CD4-positive, alpha-beta T cell treated with Interleukin-1 beta for 1 hour (primary cell): ENCODE measurements around the gene TNPO3.

Source experiments
- DNase-seq, 2 donors: peaks; one replicate each; pipeline ENCODE4 v3.0.0-alpha.2; 2020 to 2022

Gene TNPO3

DNA sequence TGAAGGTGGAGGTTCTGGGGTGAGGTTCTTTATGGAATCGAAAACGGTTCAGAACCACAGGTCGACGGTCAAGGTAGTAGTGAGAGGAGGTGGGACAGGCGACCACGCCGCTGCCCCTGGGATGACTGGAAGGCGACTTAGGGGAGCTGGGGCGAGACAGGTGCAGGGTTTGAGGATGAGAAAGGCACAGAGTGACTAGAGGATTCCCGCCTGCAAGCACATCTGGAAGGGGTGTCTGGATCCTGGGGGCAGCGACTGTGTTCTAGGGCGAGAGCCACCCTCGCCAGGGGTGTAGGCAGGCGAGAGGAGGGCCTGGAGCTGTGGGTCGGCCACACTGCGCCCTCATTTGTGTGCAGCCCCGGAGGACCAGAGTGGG lies 117.7 kb downstream of the TNPO3 start:
- DNase-seq = no peak

DNA sequence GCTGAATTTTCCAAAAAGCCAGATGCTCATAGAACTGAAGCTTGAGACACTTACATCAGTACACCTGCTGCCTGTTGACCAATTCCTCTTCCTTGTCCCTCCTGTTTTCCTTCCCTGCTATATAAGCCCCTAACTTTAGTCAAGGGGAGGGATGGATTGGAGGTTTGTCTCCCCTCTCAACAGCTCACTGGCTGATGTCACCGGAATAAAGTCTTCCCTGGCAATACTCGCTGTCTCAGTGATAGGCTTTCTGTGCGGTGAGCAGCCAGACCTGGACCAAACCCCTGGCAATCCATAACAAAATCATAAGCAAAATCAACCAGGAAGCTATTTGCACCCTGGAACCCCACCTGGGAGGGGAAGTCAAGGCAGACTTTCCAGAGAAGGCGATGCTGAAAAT lies 118.1 kb downstream of the TNPO3 start:
- no peak for DNase-seq

DNA sequence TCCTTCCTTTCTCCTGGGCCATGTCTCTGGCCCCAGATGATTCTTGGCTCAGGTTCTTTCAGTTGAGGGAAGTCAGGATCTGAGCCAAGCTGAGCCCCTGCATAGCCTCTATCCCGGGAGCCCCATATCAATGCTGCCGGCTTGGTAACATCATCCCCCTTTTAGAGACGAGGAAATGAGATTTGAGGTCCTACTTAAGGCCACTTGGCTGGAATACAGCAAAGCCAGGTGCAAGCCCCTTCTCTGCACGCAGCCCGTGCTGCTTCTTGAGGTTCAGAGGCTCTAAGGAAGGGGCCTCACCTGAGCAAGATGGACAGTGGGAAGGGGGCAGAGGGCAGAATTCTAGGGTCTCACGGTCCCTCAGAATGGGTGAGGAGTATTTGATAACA lies 119.6 kb downstream of the TNPO3 start:
- no peak for DNase-seq

DNA sequence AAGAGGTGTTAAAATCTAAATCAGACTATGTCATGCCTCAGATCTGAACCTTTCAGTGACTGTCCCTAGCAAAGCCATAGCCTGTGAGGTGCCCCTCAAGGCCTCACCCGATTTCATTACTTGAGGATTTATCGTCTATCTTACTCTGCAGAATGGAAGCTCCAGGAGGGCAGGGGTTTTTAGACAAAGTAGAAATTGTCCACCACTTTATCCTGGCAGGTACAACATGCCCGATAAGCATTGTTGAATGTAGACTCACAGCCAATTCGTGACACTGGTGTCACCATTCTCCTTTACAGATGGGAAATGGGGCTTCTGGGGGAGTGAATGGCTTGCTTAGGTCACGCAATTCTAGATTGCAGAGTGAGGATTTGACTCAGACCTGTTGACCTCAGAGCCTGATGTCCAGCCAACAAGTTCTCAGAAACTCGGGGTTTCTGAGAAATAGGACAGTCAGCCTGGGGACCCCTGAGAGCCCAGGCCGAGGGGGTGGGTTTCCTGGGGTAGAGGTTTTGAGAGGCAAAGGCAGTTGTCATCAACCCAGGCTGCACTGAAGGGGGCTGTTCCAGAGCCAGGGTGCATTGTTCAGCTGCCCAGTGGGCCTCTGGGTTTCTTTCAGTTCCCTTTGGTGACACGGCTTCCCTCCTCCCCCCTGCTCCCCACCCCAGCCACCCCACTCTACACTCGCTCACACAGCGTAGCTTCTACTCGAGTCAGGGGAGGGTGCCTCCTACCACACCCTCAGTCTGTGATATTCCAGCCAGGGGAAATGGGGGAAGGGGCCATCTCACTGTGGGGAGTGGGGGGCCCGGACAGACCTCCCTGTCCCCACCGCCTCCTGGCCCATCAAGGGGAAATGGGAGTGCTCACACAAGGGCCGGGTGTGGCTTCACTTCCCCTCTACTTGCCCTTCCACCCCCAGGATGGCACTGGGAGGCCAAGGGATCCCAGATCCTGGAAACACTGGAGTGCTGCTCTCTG lies 120.3 kb downstream of the TNPO3 start:
- DNase-seq = peak in 1 of 2 donors; percentile 43

DNA sequence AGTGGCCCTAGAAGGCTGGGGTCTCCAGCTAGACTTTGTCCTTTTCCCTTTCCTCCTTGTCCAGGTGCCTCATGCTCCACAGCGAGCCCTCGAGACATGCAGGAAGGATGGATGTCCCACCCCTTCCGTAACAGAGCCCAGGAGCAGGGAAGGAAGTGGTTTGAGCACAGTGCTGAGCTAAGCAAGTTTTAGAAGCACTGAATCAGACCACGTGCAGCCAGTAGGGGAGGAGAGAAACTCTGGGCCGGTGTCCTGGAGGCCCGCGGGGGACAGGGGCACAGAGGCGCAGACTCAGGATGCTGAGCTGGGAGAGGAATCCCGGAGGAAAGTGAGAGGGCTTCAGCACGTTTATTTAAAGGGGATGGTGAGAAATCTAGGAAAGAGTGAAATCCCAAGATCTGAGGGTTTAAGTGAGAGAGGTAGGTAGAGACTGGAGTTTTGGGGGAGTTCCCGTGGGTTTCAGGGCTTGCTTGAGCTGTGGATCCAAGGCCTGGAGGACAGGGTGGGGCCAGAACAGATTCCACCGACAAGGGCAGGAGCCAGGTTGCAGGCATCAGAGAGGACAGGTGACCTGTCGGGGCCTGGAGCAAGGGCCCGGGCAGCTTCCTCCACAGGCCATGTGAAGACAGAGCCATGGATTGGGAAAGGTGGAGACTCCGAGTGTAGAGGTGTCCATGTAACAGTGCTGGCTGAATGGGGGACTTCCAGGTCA lies 121.6 kb downstream of the TNPO3 start:
- DNase-seq = peak; percentile 53 to 64

DNA sequence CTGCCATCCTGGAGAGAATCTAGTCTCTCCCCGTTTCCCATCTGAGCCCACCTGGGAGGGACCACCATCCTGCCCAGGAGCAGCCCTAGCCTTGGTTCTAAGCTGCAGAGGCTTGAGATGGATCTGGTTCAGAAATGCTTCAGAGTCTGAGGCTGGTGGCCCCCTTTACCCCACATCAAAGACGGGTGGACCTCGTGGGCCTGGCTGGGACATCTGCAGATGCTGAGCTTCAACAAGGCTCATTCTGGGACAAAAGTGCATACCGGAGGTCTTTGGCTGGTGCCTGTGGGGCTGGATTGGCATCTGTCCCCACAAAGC lies 122.1 kb downstream of the TNPO3 start:
- DNase-seq = no peak

DNA sequence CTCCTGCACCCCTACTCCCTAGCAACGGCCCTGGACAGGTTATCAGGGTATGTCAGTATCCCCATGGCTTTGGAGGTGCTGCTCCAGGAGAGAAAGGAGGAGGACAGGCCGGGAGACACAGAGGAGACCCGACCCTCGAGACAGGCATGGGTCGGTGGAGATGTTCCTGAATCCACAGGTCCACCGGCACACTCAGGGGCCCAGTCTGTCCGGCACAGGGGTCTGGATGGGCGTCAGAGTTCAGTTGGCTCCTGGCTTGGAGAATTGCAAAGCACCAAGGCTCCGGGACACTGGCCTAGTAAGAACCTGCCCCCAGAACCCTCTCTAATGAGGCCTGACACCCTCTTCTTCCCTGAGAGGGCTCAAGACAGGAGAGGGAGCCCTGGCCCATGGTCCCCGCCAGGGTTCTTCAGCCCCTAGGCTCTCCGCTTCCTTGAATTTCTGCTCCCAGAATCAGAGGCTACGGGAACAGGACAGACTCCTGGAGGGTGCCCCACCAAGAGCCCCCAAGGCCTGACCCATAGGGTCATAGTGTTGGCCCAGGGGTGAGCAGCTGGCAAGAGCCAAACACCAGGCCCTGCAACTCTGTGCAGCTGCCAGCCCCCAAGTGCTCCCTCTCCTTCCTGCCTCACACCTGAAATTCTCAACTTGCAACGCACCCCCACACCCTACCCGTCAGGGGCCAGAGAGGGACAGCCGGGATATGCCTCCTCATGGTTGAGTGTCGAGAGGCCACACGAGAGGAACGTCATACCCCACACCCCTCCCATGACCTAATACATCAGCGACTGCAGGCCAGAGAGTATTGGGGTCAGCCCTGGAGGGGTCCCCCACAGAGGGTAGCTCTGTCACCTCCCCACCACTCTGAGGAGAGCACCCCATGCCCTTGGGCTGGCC lies 122.7 kb downstream of the TNPO3 start:
- DNase-seq = no peak

DNA sequence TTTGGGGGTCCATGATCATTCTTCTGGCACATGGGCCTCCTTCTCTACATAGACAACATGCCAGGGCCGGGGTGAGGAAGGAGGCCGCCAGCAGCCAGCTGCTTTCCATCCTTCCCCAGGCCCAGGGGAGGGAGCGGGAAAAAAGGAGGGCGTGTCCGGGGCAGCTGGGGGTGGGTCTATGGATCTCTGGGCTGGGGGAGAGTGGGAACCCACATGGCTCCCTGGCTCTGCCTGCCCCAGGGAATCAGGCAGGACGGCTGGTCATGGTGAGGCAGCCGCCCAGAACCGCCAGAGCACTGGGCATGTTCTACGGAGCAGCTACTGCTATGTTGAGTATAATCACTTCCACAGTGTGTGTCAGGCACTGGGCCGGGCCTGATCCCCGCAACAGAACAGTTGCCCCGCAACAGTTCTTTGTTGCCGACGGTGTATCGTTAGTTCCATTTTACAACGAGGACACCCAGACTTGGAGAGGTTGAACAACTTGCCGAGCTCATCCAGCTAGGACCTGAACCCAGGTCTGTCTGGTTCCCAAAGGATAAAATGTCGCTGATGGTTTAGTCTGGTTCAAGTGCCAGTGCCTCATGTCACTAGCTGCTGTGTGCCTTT lies 123.6 kb downstream of the TNPO3 start:
- no peak for DNase-seq

DNA sequence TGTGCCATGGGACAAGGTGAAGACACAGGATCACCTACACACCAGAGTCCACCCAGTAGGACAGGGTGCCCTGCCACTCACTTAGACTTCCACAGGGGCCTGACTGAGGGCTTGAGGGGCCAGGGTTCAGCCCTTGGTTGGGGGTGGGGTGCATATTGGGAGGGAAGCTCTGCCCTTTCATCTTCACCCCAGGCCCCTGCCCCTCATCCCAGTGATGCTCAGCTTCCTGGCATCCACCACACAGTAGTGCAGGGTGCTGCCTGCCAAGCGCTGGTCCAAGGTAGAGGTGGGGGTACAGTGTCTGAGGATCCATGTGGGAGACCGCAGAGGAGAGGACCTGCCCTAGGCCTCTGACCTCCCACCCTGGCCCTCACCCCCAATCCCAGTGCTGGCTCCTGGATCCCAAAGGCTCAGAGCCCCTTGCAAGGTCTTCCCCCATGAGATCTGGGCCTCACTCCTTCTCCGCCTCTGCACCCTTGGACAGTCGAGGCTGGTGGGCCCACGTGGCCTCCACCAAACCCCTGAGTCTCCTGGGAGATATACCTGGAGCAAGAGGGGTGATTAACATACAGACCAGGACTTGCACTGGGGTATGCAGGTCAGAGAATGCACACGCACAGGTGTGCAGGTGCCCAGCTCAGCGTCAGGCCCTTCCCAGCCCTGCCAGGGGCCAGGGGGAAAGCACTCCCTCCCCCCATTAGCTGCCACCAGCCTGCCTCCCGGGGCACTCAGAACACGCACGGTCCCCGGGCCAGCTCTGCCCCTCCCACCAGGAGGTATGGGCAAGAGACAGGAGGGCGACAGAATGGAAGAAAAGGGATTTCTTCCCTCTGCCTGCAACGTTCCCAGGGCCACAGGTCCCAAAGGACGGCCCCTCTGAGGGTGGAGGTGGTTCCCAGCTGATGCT lies 125.8 kb downstream of the TNPO3 start:
- no peak for DNase-seq

DNA sequence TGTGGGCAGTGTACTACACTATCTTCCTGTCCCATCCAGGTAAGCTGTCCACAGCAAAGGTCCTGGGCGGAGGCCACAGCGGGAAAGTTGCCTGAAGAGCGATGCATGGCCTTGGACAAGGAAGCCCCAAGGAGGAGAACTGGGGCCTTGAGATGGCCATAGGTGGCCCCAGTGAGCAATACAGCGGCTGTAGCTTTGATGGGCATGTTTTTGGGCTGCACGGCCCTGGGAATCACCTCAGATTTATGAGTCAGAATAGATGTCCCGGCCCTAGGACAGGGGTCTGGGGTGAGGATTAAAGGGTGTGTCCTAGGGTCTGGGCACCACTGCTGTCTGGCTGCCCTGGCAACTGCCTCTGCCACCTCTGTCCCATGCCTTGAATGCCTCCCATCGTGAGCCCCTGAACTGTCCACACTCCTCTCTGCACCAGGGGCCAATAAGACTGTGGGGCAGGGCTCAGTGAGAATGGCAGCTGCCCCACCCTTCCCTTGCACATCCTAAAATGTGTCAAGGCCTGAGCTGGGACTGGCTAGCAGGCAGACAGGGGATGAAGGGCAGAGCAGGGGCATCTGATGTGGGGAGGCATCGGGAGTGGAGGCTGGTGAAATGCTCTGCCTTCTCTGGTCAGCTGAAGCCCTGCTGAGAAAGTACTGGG lies 126.6 kb downstream of the TNPO3 start:
- no peak for DNase-seq

DNA sequence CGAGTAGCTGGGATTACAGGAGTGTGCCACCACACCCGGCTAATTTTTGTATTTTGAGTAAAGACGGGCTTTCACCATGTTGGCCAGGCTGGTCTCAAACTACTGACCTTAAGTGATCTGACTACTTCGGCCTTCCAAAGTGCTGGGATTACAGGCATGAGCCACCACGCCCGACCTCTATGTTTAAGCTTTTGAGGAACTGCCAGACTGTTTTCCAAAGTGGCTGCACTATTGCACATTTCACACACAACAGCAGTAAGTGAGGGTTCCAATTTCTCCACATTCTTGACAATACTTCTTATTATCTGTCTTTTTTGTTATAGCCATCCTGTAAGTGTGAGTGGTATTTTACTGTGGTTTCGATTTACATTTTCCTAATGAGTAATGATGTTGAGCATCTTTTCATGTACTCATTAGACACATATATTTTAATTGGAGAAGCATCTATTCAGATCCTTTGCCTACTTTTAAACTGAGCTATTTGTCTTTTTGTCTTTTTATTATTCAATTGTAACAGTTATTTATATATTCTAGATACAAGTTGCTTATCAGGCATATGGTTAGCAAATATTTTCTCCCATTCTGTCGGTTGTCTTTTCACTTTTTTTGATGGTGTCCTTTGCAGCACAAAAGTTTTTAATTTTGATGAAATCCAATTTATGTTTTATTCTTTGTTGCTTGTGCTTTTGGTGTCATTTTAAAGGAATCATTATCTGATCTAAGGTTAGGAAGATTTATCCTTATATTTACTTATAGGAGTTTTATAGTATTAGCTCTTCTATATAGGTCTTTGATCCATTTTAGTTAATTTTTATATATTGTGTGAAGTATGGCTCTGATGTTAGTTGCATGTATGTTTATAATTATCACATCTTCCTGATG lies 130.0 kb downstream of the TNPO3 start:
- DNase-seq = no peak

DNA sequence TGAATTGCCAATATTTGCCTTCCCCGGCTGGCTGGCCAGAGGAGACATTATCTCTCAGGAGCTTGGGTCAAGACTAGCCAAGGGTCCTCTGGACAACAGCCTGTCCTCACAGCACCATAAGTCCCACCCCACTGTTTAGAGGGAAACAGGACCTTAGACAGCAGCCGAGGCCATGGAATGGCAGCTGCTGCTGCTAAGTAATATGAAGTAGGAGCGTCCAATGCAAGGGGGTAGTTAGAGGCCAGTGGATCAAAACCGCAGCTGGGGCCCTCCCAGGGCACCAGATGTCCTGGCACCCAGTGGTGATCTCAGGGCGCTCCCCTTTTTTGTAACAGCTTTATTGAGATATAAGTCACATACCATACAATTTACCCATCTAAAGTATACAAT lies 131.5 kb downstream of the TNPO3 start:
- no peak for DNase-seq

DNA sequence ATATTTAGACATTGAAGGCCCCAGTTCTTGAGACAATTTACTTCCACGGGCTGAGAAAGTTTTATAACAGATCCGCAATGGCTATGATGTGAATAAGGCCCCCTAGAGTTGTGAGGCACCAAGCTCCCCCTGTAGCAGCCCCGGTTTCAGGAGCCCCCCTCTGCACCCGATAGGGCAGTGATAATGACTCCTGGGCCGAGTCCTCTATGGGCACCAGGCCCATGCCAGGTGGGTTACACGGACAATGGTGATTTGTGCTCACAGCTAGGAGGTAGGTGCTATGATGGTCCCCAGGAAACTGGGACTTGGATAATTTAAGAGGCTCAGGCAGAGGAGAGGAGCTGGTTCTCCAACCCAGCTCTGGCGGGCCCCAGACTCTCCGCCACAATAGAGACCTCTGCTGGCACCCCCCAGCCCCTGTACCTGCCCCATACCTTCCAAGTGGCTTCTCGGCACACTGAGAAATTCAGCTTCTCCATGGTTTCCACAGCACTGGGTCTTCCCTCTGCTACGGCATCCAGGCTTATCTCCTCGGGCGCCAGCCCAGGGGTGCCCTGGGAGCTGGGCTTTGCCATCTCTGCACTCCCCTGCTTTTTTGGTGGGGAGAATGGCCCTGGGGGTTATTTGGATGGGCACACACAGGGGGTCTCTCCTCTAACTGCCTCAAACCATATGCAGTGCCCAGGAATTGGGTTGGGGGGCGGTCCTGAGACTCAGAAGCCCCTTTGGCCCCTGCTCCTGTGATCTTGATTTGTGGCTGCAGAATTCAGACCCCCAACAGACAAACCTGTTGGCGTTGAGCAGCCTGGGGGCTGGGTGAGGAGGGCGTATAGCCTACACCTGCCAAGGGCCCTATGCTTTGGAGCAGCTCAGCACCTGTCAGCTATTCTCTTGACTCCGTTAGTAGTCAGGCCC lies 132.2 kb downstream of the TNPO3 start:
- no peak for DNase-seq

DNA sequence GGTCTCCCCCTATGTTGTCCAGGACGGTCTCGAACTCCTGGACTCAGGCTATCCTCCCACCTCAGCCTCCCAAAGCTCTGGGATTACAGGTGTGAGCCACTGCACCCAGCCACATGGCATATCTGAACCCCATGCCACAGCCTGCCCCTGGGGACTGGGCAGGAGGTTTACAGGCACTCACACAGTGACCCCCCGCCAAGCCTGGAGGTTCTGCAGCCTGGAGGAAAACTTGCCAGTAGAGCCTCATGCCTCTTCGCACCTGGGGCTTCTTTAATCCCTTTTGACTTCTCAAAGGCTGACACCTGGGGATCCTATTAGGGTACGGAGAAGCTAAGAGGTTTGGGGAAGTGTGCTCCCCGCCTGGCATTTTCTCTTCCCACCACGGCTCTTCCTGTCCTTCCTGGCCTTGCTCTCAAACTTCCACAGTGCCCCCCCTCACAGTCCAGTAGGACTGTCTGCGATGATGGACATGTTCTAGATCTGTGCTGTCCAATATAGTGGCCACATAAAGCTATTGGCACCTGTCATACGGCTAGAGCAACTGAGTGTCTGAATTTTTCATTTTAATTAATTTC lies 133.0 kb downstream of the TNPO3 start:
- no peak for DNase-seq

DNA sequence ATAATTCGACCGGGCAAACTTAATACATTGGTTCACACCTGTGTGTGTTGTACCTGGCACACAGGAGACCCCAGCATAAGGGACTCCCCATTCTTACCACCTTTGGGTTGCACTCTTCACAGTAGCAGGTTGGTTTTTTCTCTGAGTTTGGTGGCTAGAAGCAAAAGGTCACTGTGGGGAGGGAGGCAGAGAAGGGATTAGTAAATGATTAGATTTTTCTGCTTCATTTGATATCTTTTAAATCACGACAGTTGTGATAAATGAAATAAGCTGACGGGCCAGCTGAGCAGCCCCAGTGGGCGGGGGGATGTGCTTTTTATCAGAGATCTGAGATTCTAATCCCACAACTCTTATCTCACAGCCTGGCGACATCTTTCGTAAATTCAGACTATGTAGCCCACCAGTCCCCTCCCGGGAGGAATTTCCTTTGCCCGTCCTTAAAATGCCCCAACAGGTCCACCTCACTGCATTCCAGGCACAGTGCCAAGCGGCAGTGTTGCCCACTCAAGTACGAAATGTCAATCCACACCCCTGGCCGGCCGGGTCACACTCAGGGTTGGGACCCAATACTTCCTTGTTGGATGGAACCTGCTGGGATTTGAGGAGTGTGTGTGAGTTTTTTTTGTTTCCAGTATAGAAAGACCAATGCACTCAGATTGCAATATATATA lies 133.9 kb downstream of the TNPO3 start:
- no peak for DNase-seq

DNA sequence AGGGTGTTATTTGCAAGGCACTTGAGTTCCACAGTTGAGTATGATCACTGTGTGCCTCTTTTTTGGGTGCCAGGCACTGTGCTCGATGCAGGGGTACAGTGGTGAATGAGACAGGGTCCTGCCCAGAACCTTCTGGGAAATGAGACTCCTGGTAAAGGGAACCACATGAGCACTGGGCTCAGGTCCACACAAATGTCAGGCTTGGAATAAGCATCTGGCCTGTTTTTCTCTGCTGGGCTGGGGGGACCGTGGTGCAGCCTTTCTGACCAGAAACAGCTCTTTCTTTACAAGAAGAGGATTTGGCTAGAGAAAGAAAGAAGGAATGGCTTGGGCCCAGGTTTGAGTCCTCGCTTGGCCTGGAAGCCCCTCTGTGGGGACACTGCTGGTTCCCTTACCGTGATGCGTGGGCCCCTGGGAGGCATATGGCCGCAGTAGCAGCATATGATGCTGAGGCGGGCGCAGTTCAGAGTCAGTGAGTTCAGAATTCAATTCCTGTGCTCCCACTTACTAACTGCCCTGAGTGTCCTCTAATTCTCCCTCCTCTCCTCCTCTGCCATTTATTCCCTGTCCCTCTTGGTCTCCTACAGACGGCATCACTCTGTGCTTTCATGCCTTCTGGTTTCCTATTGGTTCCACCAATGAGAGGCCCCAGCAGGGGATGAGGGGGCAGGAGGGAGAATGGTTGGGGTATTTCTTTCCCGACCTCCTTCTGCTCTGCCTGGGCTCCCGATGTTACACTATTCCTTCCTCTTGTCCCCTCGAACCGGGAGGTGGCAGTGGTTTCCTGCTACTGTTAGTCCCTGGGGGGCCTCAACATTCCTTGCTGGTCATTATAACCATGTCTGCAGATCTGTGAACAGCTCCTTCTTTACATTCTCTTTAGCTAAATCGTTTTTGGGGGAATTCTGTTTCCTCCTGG lies 134.8 kb downstream of the TNPO3 start:
- DNase-seq = no peak

DNA sequence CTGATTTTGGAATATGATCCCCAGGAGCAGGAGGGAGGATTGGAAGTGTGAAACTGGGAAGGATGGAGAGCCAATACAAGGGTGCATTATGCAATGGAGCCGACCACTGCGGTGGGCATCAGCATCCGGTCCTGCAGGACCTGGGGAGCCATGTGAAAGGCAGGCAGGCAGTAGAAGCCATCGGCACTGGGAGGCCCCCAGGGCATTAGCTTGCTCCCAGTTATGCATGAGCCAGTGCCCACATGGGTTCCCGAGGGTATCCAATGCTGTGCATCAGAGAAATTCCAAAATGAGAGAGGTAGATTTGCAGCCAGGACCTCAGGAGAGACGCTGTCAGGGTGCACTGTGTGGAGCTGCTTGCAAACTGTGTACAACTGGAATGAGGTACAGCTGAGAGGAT lies 135.7 kb downstream of the TNPO3 start:
- DNase-seq = no peak
